GM19025 (cell line): ENCODE measurements around the gene SMARCD2.
A peak's percentile ranks its signal among the peaks of the same experiment; 100 is the strongest.
"Not testable (repeated sequence)": the region's sequence is repeated elsewhere in the genome, so short reads cannot be mapped to it uniquely, and the experiment has no call there.

Experiments
- ATAC-seq: cut with Tn5 transposase; IDR thresholded peaks from one replicate; pipeline ENCODE4 v1.9.1; 2021; ENCODE audit warnings: mild to moderate bottlenecking, low read depth, moderate library complexity; ENCODE audit not compliant: unreplicated experiment

SMARCD2 gene

DNA sequence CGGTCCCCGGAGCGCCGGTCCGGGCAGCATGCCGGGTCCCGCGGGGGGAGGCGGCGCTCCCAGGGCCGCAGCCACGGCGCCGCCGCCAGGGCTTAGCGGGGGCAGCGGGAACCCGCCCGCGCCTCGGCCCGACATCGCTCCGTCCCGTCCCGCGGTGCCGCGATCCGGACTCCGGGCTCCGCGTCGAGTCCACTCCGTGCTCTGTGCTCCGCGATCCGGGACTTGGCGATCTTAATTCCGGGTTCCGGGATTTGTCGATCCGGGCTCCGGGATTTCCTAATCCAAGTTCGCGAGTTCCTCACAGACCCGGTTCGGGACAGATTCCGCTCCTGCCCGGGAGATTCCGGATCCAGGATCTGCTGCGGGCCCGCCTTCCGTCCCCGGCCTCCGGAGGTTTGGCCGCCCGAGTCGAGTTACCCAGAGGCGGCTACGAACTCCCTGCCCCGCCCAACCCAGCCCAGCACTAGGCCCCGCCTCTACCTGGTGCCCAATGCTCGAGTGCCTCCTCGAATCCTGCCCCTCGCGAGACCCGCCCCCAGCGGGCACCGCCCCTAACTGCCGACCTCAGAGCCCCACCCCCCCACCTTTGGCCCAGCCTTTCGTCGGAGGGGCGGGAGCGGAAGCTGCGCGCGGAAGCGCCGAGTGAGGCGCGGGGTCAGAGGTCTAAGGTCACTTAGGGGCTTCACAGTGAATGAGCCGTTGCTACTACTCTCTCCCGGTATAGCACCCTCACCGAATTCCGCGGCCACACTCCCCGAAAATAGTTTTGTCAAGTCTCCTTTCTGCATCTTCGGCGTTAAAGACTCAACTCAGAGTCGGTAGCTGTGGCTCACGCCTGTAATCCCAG, at the start of gene SMARCD2:
Gene SMARCD2, minus strand, starts transcription at position 146 of the 847 bp plus-strand sequence. Its CDS starts 11 bp downstream, at position 135.
- peak; percentile 78 for ATAC-seq

DNA sequence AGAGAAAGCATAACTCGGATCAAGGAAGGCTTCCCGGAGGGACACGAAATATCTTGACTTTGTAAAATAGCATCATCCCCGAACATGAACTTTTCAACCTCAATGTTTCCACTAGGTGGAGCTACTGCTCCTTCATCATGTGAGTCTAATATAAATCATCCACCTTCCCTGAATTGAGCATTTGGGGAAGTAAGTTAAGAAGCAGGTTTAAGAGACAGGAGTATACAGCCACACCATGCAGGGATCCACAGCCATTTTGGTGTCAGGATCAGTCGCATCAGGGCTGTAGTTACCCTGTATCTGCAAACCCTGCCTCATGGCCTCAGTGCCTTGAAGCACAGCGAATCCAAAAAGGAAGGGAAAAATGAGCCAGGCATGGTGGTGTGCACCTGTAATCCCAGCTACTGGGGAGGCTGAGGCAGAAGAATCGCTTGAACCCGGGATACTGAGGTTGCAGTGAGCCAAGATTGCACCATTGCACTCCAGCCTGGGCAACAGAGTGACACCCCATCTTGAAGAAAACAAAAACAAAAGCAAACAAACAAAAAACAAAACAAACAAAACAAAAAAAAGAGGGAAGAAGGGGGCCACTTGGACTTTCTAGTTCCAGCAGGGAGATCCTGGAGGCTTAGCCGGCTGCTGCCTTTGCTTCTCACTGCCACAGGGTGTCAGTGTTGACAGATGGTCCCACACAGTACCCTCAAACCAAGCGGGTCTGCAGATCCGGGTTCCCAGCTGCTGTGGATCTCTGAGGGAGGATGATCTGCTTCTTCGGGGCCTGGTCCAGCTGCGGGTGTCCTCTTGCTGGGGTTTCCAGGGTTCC, 46.8 kb upstream of the SMARCD2 start:
- not testable (repeated sequence) for ATAC-seq

DNA sequence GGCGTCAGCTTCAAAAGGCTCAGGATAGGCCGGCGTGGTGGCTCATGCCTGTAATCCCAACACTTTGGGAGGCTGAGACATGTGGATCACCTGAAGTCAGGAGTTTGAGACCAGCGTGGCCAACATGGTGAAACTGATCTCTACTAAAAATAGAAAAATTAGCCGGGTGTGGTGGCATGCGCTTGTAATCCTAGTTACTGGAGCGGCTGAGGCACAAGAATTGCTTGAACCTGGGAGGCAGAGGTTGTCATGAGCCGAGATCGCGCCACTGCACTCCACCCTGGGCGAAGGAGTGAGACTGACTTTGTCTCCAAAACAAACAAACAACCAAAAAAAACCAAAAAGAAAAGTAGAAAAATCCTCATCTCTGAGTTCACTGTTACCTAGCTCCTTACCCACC, 42.6 kb upstream of the SMARCD2 start:
- ATAC-seq, result not testable (repeated sequence)

DNA sequence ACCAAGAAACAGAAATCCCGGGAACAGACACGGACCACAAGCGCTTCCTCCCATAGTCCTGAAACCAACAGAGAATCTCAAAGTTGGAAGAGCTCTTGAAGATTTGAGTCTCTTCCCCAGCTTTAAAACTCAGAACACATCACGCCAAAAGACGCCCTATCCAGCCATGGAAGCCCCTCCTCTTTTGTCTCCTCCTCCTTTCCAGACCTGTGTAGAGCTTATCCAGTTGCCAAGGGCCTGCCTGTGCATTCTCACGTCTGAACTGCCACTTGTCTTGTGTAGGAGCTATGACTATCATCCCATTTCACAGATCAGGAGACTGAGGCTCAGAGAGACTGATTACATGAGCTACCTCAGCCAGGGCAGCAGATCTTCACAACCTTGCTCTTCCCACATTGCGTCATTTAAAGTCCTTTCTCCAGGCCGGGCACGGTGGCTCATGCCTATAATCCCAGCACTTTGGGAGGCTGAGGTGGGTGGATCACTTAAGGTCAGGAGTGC, 40.2 kb upstream of the SMARCD2 start:
- ATAC-seq, result not testable (repeated sequence)

DNA sequence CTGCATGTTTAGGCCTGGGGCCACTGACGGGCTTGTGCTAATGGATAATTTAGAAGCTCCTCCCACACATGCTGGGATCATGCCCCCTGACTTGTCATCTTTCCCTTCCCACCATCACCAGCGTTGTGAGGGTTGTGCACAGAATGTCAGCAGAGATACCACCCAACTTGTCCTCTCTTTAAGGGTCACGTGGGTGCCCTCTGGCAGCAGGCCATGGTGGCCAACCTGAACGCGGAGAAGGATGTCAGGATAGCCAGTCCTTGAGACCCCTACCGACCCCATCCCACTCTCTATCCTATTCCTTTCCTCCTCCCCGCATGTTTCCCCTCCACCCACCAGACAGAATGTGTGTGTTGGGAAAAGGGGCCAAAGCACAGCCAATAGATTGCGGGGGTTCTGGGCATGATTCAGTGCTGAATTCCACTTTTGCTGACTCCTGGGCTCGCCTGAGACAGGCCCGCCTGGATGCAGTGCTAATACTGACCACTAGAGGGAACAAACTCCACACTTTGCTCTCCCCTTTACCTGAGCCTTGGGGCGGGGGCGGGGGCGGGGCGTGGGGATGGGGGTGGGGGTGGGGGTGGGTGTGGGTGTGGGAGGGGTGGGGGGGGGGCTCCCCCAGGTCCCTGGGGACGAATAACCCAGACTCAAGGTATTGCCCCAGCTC, 39.6 kb upstream of the SMARCD2 start, which contains the start of gene GH2:
Gene GH2, minus strand, starts transcription at position 10 of the 667 bp plus-strand sequence. CDS start 143 bp downstream, outside the sequence.
- ATAC-seq, result no peak

DNA sequence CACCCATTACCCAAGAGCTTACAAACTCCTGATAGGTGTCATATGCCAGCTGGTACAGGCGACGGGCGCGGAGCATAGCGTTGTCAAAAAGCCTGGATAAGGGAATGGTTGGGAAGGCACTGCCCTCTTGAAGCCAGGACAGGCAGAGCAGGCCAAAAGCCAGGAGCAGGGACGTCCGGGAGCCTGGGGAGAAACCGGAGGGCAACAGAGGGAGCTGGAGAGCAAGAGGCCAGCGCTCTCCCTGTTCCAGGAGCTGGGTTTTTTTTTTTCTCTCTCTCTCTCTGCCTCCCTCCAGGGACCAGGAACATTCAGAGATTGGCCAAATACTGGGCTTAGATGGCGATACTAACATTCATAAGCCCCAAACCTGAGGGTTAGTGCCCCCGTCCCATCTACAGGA, 38.9 kb upstream of the SMARCD2 start:
- not testable (repeated sequence) for ATAC-seq

DNA sequence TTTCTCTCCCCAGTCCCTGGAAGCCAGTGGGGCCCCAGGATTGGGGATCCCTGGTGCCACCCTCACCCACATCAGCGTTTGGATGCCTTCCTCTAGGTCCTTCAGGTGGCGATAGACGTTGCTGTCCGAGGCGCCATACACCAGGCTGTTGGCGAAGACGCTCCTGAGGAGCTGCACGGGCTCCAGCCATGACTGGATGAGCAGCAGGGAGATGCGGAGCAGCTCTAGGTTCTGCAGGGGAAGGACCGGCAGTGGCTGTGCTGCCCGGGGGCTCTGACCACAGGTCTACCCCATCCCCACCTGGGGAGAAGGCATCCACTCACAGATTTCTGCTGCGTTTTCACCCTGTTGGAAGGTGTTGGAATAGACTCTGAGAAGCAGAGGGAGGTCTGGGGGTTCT, 38.2 kb upstream of the SMARCD2 start:
- ATAC-seq, result no peak

DNA sequence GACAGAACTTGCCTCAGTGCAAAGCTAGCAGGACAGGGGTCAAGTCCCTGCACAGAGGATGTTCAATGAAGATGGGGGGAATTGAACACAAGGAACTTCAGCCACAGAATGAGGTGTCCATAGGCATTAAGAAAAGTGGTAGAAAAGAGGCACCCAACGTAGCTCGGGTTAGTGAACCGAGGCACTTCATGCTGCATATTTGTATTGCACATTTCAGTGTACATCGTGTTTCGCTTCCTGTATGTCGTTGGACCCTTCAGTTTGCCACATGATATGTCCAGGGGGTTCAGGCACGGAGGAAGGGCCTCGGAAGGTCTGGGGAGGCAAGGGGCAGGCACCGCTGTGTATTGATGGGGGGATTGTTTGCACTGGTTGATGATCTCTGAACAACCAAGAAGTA, 35.9 kb upstream of the SMARCD2 start:
- not testable (repeated sequence) for ATAC-seq

DNA sequence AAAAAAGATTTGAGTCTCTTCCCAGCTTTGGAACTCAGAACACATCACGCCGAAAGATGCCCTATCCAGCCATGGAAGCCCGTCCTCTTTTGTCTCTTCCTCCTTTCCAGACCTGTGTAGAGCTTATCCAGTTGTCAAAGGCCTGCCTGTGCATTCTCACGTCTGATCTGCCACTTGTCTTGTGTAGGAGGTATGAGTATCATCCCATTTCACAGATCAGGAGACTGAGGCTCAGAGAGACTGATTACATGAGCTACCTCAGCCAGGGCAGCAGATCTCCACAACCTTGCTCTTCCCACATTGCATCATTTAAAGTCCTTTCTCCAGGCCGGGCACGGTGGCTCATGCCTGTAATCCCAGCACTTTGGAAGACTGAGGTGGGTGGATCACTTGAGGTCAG, 32.2 kb upstream of the SMARCD2 start:
- not testable (repeated sequence) for ATAC-seq

DNA sequence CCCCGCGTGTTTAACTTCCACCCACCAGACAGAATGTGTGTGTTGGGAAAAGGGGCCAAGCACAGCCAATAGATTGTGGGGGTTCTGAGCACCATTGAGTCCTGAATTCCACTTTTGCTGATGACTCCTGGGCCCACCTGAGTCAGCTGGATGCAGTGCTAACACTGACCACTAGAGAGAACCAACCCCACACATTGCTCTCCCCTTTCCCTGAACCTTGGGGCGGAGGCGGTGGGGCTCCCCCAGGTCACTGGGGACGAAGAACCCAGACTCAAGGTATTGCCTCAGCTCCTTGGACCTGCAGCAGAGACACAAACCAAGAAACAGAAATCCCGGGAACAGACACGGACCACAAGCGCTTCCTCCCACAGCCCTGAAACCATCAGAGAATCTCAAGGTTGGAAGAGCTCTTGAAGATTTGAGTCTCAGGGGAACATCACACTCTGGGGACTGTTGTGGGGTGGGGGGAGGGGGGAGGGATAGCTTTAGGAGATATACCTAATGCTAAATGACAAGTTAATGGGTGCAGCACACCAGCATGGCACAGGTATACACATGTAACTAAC, 31.7 kb upstream of the SMARCD2 start:
- not testable (repeated sequence) for ATAC-seq

DNA sequence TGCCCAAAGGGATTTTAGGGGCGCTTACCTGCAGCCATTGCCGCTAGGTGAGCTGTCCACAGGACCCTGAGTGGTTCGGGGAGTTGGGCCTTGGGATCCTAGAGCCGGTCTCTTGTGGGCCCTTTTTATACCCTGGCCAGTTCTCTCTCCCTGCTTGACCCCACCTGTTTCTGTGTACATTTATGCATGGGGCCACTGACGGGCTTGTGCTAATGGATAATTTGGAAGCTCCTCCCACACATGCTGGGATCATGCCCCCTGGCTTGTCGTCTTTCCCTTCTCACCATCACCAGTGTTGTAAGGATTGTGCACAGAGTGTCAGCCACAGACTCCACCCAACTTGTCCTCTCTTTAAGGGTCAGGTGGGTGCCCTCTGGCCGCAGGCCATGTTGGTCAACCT, 31.1 kb upstream of the SMARCD2 start, which contains the start of gene CSH2:
Gene CSH2, minus strand, starts transcription at position 101 of the 400 bp plus-strand sequence. Its CDS starts 63 bp downstream, at position 38.
- not testable (repeated sequence) for ATAC-seq

DNA sequence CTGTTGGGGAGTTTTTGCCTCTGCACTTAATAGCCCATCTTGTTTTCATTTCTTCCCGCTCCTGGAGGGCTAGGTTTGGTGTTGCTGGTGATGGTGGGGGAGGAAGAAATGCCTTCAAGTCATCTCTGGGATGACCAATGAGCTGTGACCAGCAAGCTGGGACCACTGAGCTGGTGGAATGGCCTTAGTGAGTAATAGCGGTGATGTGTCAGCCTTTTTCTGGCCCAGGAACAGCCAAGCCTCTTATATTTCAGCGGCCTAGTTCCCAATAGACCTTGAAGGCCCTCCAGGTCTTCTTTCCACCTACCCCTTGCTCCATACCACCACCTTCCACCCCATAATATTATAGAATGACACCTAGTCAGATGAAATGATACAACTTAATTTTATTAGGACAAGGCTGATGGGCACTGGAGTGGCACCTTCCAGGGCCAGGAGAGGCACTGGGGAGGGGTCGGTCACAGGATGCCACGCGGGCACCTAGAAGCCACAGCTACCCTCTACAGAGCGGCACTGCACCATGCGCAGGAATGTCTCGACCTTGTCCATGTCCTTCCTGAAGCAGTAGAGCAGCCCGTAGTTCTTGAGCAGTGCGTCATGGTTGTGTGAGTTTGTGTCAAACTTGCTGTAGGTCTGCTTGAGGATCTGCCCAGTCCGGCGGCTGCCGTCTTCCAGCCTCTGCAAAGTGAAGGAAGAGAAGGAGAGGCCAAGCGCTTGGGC, 29.3 kb upstream of the SMARCD2 start:
- not testable (repeated sequence) for ATAC-seq

DNA sequence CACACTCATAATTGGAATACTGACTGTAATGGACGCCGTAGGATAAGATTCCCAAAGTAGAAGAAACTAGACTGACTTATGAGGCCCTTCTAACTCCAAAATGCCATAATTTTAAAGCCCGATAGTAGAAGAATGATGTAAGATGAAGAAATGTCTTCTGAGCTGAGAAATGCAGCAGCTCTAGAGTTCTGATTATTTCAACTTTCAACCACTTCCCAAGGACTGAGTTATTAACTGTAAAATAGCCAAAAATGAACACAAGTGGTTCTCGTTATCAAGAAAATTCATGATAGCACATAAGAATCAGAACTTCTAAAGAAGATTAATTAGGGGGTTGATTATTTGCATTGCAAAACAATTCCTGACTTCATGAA, 27.8 kb upstream of the SMARCD2 start:
- ATAC-seq, result not testable (repeated sequence)

DNA sequence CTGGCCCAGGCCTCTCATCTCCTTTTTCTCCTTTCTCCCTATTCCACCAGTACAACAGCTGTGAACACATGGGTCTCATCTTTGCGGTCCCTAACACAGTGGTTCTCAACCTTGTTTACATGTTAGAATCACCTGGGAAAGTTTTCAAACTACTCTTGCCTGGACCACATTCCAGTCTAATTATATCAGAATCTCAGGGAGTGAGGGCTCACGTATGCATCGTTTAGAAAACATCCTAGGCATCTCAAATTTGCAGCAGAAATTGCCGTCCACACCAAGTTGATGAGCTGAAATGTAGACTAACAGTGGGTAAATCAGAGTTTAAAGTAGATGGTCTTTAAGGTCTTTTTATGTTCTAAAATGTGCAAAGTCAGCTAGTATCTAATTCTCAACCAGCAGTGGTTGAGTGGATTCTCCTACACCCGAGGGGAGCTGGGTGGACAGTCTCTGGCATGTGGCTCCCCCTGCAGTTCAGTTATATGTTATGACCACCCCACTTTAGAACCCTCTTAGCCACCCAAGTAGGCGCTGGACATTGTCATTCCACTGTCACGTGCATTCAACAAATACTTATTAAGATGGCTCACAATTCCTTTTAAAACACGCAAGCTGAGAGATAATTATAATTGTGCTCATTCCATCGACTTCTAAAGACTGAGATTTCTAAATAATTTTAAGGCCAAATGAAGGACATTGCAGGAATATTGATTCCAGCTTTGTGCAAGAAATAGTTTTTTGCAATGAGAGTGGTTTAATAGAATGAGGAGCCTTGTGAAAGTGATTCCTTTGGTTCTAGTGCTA, 27.2 kb upstream of the SMARCD2 start:
- not testable (repeated sequence) for ATAC-seq

DNA sequence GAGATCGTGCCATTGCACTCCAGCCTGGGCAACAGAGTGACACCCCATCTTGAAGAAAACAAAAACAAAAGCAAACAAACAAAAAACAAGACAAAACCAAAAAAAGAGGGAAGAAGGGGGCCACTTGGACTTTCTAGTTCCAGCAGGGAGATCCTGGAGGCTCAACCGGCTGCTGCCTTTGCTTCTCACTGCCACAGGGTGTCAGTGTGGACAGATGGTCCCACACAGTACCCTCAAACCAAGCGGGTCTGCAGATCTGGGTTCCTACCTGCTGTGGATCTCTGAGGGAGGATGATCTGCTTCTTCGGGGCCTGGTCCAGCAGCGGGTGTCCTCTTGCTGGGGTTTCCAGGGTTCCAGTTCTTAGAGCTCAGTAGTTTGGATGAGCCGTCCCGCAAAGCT, 24.1 kb upstream of the SMARCD2 start:
- not testable (repeated sequence) for ATAC-seq

DNA sequence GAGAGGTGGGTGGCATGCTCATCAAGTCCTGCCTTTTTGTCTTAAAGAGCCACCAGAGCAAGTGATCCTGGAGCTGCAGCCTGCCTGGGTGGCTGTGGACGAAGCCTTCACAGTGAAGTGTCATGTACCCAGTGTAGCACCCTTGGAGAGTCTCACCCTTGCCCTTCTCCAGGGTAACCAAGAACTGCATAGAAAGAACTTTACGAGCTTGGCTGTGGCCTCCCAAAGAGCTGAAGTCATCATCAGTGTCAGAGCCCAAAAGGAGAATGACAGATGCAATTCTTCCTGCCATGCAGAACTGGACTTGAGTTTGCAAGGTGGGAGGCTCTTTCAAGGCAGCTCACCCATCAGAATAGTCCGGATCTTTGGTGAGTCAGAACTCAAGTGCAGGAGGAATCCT, 16.8 kb upstream of the SMARCD2 start:
- ATAC-seq, result no peak

DNA sequence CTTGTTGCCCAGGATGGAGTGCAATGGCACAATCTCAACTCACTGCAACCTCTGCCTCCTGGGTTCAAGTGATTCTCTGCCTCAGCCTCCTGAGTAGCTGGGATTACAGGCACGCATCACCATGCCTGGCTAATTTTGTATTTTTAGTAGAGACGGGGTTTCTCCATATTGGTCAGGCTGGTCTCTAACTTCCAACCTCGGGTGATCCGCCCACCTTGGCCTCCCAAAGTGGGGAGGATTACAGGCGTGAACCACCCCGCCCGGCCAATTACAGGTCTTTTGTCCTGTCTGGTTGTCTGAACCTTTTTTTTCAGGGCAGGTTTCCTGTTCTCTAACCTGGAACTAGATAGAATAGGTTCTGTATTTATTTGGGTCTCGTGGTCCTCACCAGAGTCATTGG, 13.9 kb upstream of the SMARCD2 start:
- ATAC-seq, result not testable (repeated sequence)

DNA sequence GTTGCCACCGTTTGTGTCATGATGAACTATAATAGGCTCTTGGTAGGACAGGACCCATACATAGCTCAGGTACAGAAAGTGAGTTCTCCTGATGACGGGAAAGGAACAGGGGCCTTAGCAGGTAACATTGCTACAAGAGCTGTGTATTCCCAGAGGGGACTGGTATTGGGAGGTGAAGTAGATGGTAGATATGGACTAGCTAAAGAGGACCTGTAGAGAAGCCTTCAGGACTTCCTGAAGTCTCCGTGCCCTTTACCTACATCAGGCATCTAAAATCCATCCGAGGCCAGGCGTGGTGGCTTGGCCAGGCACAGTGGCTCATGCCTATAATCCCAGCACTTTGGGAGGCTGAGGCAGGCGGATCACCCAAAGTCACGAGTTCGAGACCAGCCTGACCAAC, 12.7 kb upstream of the SMARCD2 start:
- no peak for ATAC-seq

DNA sequence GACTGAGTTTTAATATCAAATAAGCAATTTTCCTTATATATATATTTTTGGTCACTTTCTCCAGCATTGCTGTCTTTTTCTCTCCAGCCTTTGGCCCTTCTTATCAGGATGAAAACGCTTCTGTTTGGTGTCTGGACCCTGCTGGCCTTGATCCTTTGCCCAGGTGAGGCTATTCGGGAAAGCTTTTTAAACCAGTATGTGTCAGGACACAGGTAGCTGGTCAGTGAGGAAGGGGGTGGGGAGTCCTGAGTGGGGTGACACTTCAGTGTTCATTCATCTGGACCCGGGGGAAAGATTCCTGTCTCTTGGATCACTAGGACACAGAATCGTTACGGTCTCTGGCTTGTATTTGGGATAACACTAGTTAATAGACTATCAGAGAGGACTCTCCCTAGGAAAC, 12.2 kb upstream of the SMARCD2 start:
- no peak for ATAC-seq
